Ishikawa (cell line): ENCODE data around the gene HOXA6.

Source experiments
- CEBPB ChIP-seq: IDR thresholded peaks from 2 replicates; pipeline ENCODE4 v1.6.1; 2012
- CREB1 ChIP-seq: IDR thresholded peaks from 2 replicates; pipeline ENCODE4 v1.6.1; 2012; ENCODE audit warnings: low read depth
- EGR1 ChIP-seq: IDR thresholded peaks from 2 replicates; pipeline ENCODE4 v1.6.1; 2012
- EP300 ChIP-seq: IDR thresholded peaks from 2 replicates; pipeline ENCODE4 v1.6.1; 2012; ENCODE audit warnings: borderline replicate concordance
- FOXM1 ChIP-seq: IDR thresholded peaks from 2 replicates; pipeline ENCODE4 v1.6.1; 2012; ENCODE audit warnings: low read depth, borderline replicate concordance
- NFIC ChIP-seq: IDR thresholded peaks from 2 replicates; pipeline ENCODE4 v1.6.1; 2012
- RAD21 ChIP-seq: IDR thresholded peaks from 2 replicates; pipeline ENCODE4 v1.6.1; 2012; ENCODE audit warnings: low read depth
- TCF12 ChIP-seq: IDR thresholded peaks from 2 replicates; pipeline ENCODE4 v1.6.1; 2012; ENCODE audit warnings: low read depth
- YY1 ChIP-seq: IDR thresholded peaks from 2 replicates; pipeline ENCODE4 v1.6.1; 2012; ENCODE audit warnings: low read depth
- TF ChIP-seq, protein P1 (sequence below): IDR thresholded peaks from 2 replicates; pipeline ENCODE4 v1.6.1; 2012
- TF ChIP-seq, protein P2 (sequence below): IDR thresholded peaks from 2 replicates; pipeline ENCODE4 v1.6.1; 2012
- TF ChIP-seq, protein P3 (sequence below): IDR thresholded peaks from 2 replicates; pipeline ENCODE4 v1.6.1; 2012; ENCODE audit warnings: low read depth, mild to moderate bottlenecking

DNA sequence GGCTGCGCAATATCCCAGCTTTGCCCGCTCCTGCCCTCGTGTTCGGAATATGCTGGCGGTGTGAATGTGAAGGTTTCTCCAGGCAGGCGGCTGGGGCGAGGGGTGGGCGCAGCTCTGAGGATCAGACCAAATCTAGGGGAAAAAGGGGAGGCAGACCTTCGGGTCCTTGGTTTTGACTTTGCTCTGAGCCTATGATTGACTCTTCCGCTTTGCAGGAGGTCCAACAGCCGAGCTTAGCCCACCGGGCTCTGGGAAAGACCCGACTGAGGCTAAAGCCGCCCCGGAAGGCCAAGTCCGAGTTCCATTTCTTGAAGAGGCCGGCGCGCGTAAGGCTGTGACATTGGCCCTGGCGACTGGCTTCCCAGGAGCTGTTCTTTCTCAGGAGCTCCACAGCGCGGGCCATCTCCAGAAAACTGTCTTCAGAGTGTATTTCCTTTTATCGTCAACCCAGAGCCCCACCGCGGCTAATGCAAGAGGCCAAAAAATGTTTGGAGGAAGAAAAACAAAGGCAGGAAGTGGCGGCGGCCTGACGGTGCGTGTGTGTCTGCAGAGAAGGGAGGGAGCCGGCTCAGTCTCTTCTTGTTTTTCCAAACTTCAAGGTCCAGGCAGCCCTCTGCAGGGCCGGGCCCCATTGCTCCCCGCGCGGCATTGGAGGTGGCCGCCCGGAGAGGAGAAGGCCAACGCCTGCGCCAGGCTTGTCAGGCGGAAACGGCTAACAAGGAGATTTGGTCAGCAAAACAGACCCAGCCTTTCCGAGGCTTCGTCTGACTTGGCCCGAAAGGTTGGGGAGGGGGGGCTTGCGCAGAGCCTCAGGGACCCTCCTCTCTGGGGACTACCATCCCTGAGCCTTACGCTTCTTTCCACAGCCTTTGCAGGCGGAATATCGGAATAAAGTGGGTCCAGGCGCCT, 41.1 kb upstream of the HOXA6 start:
- TF ChIP-seq, protein P1, sequence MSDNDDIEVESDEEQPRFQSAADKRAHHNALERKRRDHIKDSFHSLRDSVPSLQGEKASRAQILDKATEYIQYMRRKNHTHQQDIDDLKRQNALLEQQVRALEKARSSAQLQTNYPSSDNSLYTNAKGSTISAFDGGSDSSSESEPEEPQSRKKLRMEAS, result no peak
- TF ChIP-seq, protein P2, sequence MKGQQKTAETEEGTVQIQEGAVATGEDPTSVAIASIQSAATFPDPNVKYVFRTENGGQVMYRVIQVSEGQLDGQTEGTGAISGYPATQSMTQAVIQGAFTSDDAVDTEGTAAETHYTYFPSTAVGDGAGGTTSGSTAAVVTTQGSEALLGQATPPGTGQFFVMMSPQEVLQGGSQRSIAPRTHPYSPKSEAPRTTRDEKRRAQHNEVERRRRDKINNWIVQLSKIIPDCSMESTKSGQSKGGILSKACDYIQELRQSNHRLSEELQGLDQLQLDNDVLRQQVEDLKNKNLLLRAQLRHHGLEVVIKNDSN, result no peak
- TF ChIP-seq, protein P3, sequence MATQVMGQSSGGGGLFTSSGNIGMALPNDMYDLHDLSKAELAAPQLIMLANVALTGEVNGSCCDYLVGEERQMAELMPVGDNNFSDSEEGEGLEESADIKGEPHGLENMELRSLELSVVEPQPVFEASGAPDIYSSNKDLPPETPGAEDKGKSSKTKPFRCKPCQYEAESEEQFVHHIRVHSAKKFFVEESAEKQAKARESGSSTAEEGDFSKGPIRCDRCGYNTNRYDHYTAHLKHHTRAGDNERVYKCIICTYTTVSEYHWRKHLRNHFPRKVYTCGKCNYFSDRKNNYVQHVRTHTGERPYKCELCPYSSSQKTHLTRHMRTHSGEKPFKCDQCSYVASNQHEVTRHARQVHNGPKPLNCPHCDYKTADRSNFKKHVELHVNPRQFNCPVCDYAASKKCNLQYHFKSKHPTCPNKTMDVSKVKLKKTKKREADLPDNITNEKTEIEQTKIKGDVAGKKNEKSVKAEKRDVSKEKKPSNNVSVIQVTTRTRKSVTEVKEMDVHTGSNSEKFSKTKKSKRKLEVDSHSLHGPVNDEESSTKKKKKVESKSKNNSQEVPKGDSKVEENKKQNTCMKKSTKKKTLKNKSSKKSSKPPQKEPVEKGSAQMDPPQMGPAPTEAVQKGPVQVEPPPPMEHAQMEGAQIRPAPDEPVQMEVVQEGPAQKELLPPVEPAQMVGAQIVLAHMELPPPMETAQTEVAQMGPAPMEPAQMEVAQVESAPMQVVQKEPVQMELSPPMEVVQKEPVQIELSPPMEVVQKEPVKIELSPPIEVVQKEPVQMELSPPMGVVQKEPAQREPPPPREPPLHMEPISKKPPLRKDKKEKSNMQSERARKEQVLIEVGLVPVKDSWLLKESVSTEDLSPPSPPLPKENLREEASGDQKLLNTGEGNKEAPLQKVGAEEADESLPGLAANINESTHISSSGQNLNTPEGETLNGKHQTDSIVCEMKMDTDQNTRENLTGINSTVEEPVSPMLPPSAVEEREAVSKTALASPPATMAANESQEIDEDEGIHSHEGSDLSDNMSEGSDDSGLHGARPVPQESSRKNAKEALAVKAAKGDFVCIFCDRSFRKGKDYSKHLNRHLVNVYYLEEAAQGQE, result no peak
- TF ChIP-seq CEBPB (no peak), YY1 (no peak), EGR1 (no peak), NFIC (no peak), RAD21 (no peak), CREB1 (no peak), EP300 (no peak), FOXM1 (no peak), TCF12 (no peak)
